Ishikawa (cell line): Measurements from ENCODE around the gene FAXDC2.

ENCODE experiments used
- CEBPB ChIP-seq: IDR thresholded peaks from 2 replicates; pipeline ENCODE4 v1.6.1; 2012
- CREB1 ChIP-seq: IDR thresholded peaks from 2 replicates; pipeline ENCODE4 v1.6.1; 2012; ENCODE audit warnings: low read depth
- EGR1 ChIP-seq: IDR thresholded peaks from 2 replicates; pipeline ENCODE4 v1.6.1; 2012
- EP300 ChIP-seq: IDR thresholded peaks from 2 replicates; pipeline ENCODE4 v1.6.1; 2012; ENCODE audit warnings: borderline replicate concordance
- FOXM1 ChIP-seq: IDR thresholded peaks from 2 replicates; pipeline ENCODE4 v1.6.1; 2012; ENCODE audit warnings: low read depth, borderline replicate concordance
- NFIC ChIP-seq: IDR thresholded peaks from 2 replicates; pipeline ENCODE4 v1.6.1; 2012
- RAD21 ChIP-seq: IDR thresholded peaks from 2 replicates; pipeline ENCODE4 v1.6.1; 2012; ENCODE audit warnings: low read depth
- TAF1 ChIP-seq: IDR thresholded peaks from 2 replicates; pipeline ENCODE4 v1.6.1; 2012; ENCODE audit warnings: low read depth, mild to moderate bottlenecking
- TCF12 ChIP-seq: IDR thresholded peaks from 2 replicates; pipeline ENCODE4 v1.6.1; 2012; ENCODE audit warnings: low read depth
- TEAD4 ChIP-seq: IDR thresholded peaks from 2 replicates; pipeline ENCODE4 v1.6.1; 2012
- YY1 ChIP-seq: IDR thresholded peaks from 2 replicates; pipeline ENCODE4 v1.6.1; 2012; ENCODE audit warnings: low read depth
- ZBTB7A ChIP-seq: IDR thresholded peaks from 2 replicates; pipeline ENCODE4 v1.6.1; 2012; ENCODE audit warnings: low read depth
- TF ChIP-seq, protein P1 (sequence below): IDR thresholded peaks from 2 replicates; pipeline ENCODE4 v1.6.1; 2012
- TF ChIP-seq, protein P2 (sequence below): IDR thresholded peaks from 2 replicates; pipeline ENCODE4 v1.6.1; 2012
- TF ChIP-seq, protein P3 (sequence below): IDR thresholded peaks from 2 replicates; pipeline ENCODE4 v1.6.1; 2012; ENCODE audit warnings: low read depth, mild to moderate bottlenecking

The FAXDC2 gene

DNA sequence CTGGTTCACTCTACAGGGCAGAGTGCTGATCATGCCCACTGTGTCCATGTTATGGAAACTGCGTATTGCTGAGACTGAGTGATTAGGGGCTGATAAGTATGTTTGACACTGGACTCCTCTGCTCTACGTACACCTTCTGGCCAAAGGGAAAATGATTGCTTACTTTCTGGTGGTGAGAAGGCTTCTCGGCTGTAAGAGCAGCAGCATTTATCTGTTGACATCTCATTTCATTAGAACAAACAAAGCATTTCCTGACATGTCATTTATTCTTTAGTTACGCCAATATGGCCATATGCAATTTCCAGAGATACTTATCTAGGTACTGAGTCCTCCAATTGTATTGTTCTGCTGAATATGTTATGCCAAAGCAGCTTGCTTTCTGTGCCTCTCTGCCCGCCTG lies 5.6 kb downstream of the FAXDC2 start:
- TF ChIP-seq NFIC (no peak), TEAD4 (no peak)

DNA sequence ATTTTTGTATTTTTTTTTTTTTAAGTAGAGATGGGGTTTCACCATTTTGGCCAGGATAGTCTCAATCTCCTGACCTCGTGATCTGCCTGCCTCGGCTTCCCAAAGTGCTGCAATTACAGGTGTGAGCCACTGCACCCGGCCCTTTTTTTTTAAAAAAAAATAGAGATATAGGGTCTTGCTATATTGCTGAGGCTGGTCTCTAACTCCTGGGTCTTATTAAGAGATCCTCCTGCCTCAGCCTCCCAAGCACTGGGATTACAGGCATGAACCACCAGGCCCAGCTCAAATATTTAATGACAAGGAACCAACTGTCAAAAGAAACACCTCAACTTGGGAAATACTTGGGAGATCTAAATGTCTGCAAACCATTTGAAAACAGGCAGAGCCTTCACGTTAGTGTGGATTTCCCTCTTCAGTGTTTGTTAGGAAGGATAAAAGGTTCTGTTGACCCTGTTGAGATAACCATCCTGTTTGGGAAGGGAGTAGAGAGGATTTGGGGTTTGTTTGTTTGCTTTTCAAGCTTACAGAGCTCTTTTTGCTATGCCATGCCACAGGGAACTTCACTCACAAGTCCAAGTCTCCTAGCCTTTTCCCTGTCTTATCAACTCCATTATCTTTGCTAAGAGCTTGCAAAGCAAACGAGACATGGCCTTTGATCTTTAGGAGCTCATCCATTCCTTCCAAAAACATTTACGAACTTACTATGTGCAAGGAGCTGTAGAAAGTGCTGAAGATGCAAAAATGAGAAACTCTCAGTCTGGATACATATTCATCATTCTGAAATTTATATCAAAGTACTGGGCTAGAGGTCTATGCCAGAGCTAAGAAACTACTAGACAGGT lies 7.5 kb downstream of the FAXDC2 start:
- no peak for TF ChIP-seq CREB1
- TF ChIP-seq EP300 = no peak
- no peak for TF ChIP-seq RAD21
- no peak for TF ChIP-seq FOXM1
- TF ChIP-seq YY1 = no peak

DNA sequence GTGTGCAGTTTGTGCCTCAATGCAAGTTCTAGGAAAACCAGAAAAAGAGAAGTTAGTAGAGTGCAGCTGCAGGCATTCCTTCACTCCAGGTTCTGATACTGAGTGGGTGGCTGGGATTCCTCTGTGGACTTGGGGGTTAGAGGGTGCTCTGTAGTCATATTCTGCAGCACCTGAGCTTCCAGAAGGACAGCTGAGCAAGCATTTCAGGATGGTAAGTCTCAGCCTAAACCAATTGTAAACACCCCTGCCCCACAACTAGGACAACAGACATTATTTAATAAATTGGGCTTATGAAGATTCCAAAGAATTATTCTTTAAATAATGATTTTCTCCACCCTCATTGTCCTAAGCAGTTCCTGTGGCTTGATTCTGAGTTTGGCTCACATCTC lies 9.1 kb downstream of the FAXDC2 start:
- TF ChIP-seq TEAD4 = no peak
- TF ChIP-seq, protein P1, sequence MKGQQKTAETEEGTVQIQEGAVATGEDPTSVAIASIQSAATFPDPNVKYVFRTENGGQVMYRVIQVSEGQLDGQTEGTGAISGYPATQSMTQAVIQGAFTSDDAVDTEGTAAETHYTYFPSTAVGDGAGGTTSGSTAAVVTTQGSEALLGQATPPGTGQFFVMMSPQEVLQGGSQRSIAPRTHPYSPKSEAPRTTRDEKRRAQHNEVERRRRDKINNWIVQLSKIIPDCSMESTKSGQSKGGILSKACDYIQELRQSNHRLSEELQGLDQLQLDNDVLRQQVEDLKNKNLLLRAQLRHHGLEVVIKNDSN = no peak
- no peak for TF ChIP-seq FOXM1

DNA sequence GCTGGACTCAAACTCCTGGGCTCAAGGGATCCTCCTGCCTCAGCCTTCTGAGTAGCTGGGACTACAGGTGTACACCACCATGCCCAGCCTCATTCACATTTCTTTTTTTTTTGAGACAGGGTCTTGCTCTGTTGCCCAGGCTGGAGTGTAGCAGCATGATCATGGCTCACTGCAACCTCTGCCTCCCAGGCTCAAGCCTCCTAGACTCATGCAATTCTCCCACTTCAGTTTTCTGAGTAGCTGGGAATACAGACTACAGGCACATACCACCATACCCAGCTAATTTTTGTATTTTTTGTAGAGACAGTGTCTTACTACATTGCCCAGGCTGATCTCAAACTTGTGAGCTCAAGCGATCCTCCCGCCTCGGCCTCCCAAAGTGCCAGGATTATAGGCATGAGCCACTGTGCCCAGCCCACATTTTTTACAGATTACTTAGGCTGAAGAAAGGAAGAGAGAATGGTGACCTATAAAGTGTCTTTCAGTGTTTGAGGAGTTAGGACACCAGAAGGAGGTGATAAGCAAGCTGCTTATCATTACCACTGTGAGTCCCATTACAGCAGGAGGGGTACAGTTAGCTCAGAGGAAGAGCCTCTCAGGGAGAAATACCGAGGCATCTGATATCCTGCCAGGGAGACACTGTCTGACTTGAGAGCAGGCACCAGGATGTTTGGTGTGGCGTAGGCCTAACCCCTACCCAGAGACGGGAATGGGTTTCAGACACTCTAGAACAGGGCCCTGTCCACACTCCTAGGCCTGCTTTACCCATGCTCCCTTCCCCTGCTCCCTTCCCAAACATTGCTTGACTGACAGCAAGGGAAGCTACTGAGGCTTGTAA lies 9.7 kb downstream of the FAXDC2 start:
- TF ChIP-seq CREB1 = no peak

DNA sequence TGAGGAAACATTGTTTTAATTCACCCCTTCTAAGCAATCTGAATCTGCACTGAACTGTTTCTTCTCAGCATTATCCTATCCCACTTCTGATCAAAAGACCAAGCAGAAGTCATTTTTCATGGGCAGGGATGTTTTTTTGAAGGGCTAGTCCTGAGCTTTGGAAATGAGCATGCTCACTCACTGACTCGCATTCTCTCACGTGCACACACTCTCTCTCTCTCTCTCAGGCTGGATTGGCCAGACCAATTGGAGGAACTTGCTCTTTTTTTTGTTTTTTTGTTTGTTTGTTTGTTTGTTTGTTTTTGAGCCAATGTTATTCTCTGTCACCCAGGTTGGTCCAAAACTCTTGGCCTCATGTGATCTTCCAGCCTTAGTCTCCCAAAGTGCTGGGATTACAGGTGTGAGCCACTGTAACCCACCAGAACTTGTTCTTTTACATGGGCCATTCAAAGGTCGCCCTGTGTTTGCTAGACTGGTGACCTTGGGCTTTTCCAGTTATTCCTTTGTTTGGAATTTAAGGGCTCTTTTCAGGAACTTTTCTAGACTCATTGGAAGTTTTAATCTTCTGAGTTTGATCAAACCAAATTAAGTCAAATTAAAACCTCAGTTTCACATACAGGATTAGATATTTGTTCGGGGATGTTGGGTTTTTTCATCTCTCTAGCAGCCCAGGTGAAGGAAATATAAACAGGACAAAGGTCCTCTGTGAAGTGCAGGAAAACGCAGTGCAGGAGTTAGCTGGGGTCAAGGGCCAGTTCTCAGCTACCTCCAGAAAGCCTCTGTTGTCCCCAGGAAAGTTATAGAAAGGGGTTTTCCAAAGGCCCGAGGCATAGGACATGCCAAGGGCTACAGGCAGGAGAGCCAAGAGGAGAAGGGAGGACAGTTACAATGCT lies 13.1 kb downstream of the FAXDC2 start:
- TF ChIP-seq EGR1 = no peak
- TF ChIP-seq, protein P2, sequence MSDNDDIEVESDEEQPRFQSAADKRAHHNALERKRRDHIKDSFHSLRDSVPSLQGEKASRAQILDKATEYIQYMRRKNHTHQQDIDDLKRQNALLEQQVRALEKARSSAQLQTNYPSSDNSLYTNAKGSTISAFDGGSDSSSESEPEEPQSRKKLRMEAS = no peak
- no peak for TF ChIP-seq ZBTB7A
- no peak for TF ChIP-seq NFIC
- no peak for TF ChIP-seq FOXM1
- TF ChIP-seq RAD21 = no peak
- no peak for TF ChIP-seq YY1
- TF ChIP-seq TAF1 = no peak
- TF ChIP-seq TCF12 = no peak
- TF ChIP-seq EP300 = no peak
- TF ChIP-seq, protein P1 = no peak
- TF ChIP-seq, protein P3, sequence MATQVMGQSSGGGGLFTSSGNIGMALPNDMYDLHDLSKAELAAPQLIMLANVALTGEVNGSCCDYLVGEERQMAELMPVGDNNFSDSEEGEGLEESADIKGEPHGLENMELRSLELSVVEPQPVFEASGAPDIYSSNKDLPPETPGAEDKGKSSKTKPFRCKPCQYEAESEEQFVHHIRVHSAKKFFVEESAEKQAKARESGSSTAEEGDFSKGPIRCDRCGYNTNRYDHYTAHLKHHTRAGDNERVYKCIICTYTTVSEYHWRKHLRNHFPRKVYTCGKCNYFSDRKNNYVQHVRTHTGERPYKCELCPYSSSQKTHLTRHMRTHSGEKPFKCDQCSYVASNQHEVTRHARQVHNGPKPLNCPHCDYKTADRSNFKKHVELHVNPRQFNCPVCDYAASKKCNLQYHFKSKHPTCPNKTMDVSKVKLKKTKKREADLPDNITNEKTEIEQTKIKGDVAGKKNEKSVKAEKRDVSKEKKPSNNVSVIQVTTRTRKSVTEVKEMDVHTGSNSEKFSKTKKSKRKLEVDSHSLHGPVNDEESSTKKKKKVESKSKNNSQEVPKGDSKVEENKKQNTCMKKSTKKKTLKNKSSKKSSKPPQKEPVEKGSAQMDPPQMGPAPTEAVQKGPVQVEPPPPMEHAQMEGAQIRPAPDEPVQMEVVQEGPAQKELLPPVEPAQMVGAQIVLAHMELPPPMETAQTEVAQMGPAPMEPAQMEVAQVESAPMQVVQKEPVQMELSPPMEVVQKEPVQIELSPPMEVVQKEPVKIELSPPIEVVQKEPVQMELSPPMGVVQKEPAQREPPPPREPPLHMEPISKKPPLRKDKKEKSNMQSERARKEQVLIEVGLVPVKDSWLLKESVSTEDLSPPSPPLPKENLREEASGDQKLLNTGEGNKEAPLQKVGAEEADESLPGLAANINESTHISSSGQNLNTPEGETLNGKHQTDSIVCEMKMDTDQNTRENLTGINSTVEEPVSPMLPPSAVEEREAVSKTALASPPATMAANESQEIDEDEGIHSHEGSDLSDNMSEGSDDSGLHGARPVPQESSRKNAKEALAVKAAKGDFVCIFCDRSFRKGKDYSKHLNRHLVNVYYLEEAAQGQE = no peak
- TF ChIP-seq CEBPB = no peak
- TF ChIP-seq CREB1 = no peak
- TF ChIP-seq TEAD4 = no peak

DNA sequence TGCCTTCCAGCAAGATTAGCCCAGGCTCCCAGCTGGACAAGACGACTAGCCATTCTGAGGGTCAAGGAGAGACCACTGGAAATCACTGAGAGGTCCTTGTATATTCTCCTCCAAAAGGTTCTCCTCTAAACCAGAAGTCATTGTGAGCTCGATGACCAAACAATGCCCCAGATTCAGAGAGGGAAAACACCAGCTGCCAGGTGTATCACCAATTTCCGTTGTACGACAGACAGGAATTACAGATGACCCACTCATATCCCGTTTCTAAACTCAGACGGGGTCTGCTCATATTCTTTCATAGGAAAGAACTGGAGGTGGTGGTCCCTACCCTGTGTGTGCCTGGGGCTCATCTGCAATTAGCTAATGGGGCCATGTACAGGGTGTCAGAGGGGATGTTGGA lies 14.2 kb downstream of the FAXDC2 start:
- TF ChIP-seq CREB1 (no peak), NFIC (no peak), FOXM1 (no peak), TCF12 (no peak), EP300 (no peak), TAF1 (no peak), RAD21 (no peak), CEBPB (no peak), YY1 (no peak), ZBTB7A (no peak), EGR1 (no peak)
- TF ChIP-seq, protein P3 = no peak
- TF ChIP-seq, protein P2 = no peak
- TF ChIP-seq, protein P1 = no peak
